Activated B cell treated with CpG ODN at 0.5 μM for 24 hours (primary cell): ENCODE results near the gene ZCCHC14. TPM values are rescaled to one million over a fixed set of nuclear protein-coding genes. Genes with fewer than 3 reads are reported as not detected.

ENCODE experiments used
- ATAC-seq: fragments of 200-7000 bp; cut with Tn5 transposase; one replicate; pipeline ENCODE4 v1.10.0; 2021; ENCODE audit warnings: low read depth, mild to moderate bottlenecking, moderate library complexity
- CTCF ChIA-PET: fragments of 350-600 bp; sonication (Branson Sonifier 250); formaldehyde crosslinking; loops from one replicate; lab custom pipeline; 2021; ENCODE audit warnings: antibody characterized with exemption; lab: Charles Lee
- POLR2A ChIA-PET: fragments of 350-600 bp; sonication (Branson Sonifier 250); formaldehyde crosslinking; loops from one replicate; lab custom pipeline; 2021; ENCODE audit warnings: antibody characterized with exemption; lab: Charles Lee
- DNase-seq: peaks from one replicate; pipeline ENCODE4 v3.0.0; 2022
- H3K27ac Mint-ChIP-seq: one replicate; pipeline ENCODE4 v1.8.0; 2020; ENCODE audit warnings: mixed read lengths
- H3K27me3 Mint-ChIP-seq: one replicate; pipeline ENCODE4 v1.8.0; 2021; ENCODE audit warnings: mixed read lengths
- H3K36me3 Mint-ChIP-seq: one replicate; pipeline ENCODE4 v1.8.0; 2021; ENCODE audit warnings: low read depth, mixed read lengths
- H3K4me1 Mint-ChIP-seq: one replicate; pipeline ENCODE4 v1.8.0; 2021; ENCODE audit warnings: mixed read lengths
- H3K4me3 Mint-ChIP-seq: one replicate; pipeline ENCODE4 v1.8.0; 2020; ENCODE audit warnings: mild to moderate bottlenecking, mixed read lengths
- H3K9me3 Mint-ChIP-seq: one replicate; pipeline ENCODE4 v1.8.0; 2020; ENCODE audit warnings: mixed read lengths
- intact Hi-C: fragments of 100-400 bp; cut with micrococcal nuclease; formaldehyde crosslinking; loops from one replicate; pipeline ENCODE4 v1.15.1; 2024
- total RNA-seq: library from RNA; stranded (reverse); gene quantifications from 2 replicates; pipeline ENCODE4 v1.2.3, GENCODE V29; 2022
- TF ChIP-seq, protein P1 (sequence below): fragments of 200-600 bp; IDR thresholded peaks from one replicate; pipeline ENCODE4 v1.8.0; 2022; ENCODE audit warnings: antibody characterized with exemption, mild to moderate bottlenecking

ZCCHC14 gene
- total RNA-seq, 1 donor from 2014 or later, result 3.8 TPM

DNA sequence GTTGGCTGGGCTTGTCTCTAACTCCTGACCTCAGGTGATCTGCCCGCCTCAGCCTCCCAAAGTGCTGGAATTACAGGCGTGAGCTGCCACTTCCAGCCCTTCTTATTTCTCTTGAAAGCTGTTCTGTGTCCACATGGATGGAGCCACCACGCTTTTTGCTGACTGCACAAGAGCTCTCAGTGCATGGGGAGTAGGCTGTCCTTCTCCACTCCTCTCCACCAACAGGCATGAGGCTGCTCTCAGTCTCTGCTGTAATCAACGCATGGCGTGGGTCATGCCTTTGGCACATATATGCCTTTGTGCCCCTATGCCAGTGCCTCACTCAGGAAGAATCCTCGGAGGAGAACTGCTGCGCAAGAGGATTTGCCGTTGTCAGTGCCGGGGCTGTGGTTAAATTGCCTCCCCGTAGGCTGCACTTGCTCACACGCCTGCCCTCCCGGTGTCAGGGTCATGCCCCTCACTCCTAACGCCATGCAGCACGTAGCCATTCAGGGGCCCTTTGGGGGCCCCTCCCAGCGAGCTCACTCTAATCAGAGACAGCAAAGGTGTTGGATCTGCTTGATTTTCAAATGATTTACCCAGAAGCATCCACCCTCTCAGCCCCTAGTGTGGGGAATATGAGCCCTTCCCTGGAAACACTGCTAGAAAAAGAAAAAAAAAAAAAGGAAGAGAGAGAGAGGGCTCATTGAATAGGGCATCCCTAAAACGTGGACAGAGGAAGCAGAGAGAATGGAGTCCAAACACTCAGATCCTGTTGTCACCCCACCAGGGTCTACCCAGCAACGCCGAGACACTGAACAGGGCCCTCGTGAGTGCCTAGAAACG lies 47.5 kb upstream of the ZCCHC14 start:
- no peak for DNase-seq
- ATAC-seq, result no peak
- CTCF ChIA-PET, result no interaction called here
- H3K9me3 Mint-ChIP-seq, result no peaks in the 10 kb centered on the region
- no peak overlapping the region for H3K27ac Mint-ChIP-seq
- peaks cover 34% of the 10 kb centered on the region for H3K27me3 Mint-ChIP-seq
- POLR2A ChIA-PET, result no interaction called here
- H3K4me3 Mint-ChIP-seq, result no peak overlapping the region
- intact Hi-C loops, result no loop called here
- no peaks in the 10 kb centered on the region for H3K4me1 Mint-ChIP-seq
- TF ChIP-seq, protein P1, sequence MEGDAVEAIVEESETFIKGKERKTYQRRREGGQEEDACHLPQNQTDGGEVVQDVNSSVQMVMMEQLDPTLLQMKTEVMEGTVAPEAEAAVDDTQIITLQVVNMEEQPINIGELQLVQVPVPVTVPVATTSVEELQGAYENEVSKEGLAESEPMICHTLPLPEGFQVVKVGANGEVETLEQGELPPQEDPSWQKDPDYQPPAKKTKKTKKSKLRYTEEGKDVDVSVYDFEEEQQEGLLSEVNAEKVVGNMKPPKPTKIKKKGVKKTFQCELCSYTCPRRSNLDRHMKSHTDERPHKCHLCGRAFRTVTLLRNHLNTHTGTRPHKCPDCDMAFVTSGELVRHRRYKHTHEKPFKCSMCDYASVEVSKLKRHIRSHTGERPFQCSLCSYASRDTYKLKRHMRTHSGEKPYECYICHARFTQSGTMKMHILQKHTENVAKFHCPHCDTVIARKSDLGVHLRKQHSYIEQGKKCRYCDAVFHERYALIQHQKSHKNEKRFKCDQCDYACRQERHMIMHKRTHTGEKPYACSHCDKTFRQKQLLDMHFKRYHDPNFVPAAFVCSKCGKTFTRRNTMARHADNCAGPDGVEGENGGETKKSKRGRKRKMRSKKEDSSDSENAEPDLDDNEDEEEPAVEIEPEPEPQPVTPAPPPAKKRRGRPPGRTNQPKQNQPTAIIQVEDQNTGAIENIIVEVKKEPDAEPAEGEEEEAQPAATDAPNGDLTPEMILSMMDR, result no peak
- H3K36me3 Mint-ChIP-seq, result no peaks in the 10 kb centered on the region

DNA sequence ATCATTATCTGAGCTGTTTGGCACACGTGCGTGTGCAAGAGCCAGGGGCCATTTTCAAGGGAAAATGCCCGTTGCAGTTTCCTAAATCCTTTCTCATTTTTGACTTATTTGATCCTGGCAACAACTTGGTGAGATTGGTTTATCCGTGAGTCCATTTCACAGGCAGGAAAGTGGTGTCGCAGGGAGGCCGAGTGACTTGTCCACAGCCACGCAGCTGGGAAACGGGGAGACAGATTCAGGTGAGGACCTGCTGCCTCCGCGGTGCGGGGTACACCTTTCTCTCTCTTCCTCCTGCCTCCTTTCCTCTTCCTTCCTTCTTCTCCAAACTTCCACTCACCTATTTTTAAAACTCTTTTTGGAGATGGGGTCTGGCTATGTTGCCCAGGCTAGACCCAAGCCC lies 46.3 kb upstream of the ZCCHC14 start:
- Mint-ChIP-seq H3K9me3 (no peaks in the 10 kb centered on the region), H3K27ac (no peak overlapping the region), H3K36me3 (no peaks in the 10 kb centered on the region), H3K4me3 (no peak overlapping the region), H3K27me3 (peaks cover 32% of the 10 kb centered on the region), H3K4me1 (no peaks in the 10 kb centered on the region)
- ChIA-PET CTCF (no interaction called here), POLR2A (interaction anchor here (0.7 kb wide), 1 partner anchor 1558 kb away, joined by 4 read pairs; no protein-coding TSS in a partner anchor)
- intact Hi-C loops, result no loop called here
- TF ChIP-seq, protein P1, result no peak
- ATAC-seq, result no peak
- DNase-seq, result no peak

DNA sequence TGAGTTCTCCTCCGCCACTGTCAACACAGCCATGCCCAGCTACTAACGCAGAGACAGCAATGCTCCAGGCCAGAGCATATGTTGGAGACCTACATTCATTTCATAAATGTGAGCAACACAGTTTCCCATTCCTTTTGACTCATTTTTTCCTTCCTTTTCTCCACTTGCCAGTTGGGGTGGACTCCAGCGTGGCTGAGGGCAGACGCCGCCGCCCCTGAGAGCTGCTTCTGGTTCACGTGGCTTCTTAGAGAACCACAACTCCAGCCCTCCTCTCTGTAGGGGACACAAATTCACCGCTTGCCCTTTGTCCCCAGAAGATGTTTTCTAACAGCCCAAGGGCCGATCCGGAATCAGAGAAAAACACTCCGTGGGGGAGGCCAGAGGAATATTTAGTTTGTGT lies 45.8 kb upstream of the ZCCHC14 start:
- CTCF ChIA-PET, result no interaction called here
- H3K4me3 Mint-ChIP-seq, result no peak overlapping the region
- intact Hi-C loops, result no loop called here

GRCh38 chr16:87538160-87538559 lies 45.3 kb upstream of the ZCCHC14 start:
- no peak overlapping the region for H3K4me3 Mint-ChIP-seq
- ATAC-seq (no peak), DNase-seq (no peak)
- ChIA-PET POLR2A (interaction anchor here (0.6 kb wide), 1 partner anchor 138 kb away, joined by 8 read pairs; no protein-coding TSS in a partner anchor), CTCF (no interaction called here)
- peaks cover under 1% of the 10 kb centered on the region for H3K9me3 Mint-ChIP-seq
- TF ChIP-seq, protein P1, result no peak
- intact Hi-C loops, result no loop called here
- H3K36me3 Mint-ChIP-seq, result no peaks in the 10 kb centered on the region
- peaks cover 32% of the 10 kb centered on the region for H3K27me3 Mint-ChIP-seq
- H3K4me1 Mint-ChIP-seq, result no peaks in the 10 kb centered on the region
- no peak overlapping the region for H3K27ac Mint-ChIP-seq

More for the DNA sequence above, 45.8 kb upstream of the ZCCHC14 start:
- Mint-ChIP-seq H3K9me3 (no peaks in the 10 kb centered on the region), H3K4me1 (no peaks in the 10 kb centered on the region), H3K27ac (no peak overlapping the region), H3K36me3 (no peaks in the 10 kb centered on the region), H3K27me3 (peaks cover 31% of the 10 kb centered on the region)
- DNase-seq, result no peak
- ATAC-seq, result no peak
- POLR2A ChIA-PET, result interaction anchor here (0.6 kb wide), 1 partner anchor 138 kb away, joined by 8 read pairs; no protein-coding TSS in a partner anchor
- TF ChIP-seq, protein P1, result no peak

GRCh38 chr16:87536795-87537142 lies 43.9 kb upstream of the ZCCHC14 start:
- H3K9me3 Mint-ChIP-seq, result peaks cover 8% of the 10 kb centered on the region
- DNase-seq, result no peak
- ChIA-PET POLR2A (no interaction called here), CTCF (no interaction called here)
- intact Hi-C loops, result no loop called here
- H3K4me1 Mint-ChIP-seq, result no peaks in the 10 kb centered on the region
- TF ChIP-seq, protein P1, result no peak
- H3K4me3 Mint-ChIP-seq, result no peak overlapping the region
- no peaks in the 10 kb centered on the region for H3K36me3 Mint-ChIP-seq
- no peak overlapping the region for H3K27ac Mint-ChIP-seq
- peaks cover 33% of the 10 kb centered on the region for H3K27me3 Mint-ChIP-seq
- no peak for ATAC-seq
